ENCODE data around the gene HSD17B12. TPM values are rescaled to one million over a fixed set of nuclear protein-coding genes. Genes with fewer than 3 reads are reported as not detected.

Gene HSD17B12
- total RNA-seq, 4 donors from 2014 or later = 38.8 to 52.7 (median 41.8) TPM

GRCh38 chr11:43734256-43734655 lies 53.7 kb downstream of the HSD17B12 start:
- intact Hi-C loops (cut with DNase I) = no loop called here
- Histone ChIP-seq H3K4me1 (peaks cover 23 to 34% (median 31%) of the 10 kb centered on the region in 4 donors), H3K27ac (replicated peaks in 1 of 4) (no peak overlapping the region), H3K9me3 (no peaks in the 10 kb centered on the region), H3K27me3 (no peaks in the 10 kb centered on the region), H3K4me3 (no peak overlapping the region), H3K36me3 (peaks cover 0 to 10% (median 7%) of the 10 kb centered on the region in 4 donors)
- 96% methylated on average over 12 of the region's 12 CpGs for WGBS
- DNase-seq (ENCODE audit: extremely low spot score) = no peak
- no peak for TF ChIP-seq CTCF (IDR thresholded peaks at IDR 0.05)
- TF ChIP-seq POLR2A (IDR thresholded peaks at IDR 0.05; ENCODE audit: low read depth) = no peak
- no peak for TF ChIP-seq EP300 (IDR thresholded peaks at IDR 0.05)

GRCh38 chr11:43735115-43735514 lies 54.6 kb downstream of the HSD17B12 start:
- intact Hi-C loops (cut with DNase I) = no loop called here
- no peak for TF ChIP-seq POLR2AphosphoS5 (IDR thresholded peaks at IDR 0.05)
- TF ChIP-seq CTCF (IDR thresholded peaks at IDR 0.05) = no peak
- TF ChIP-seq EP300 (IDR thresholded peaks at IDR 0.05) = no peak
- TF ChIP-seq POLR2A (IDR thresholded peaks at IDR 0.05; ENCODE audit: low read depth) = no peak
- no peak for DNase-seq (ENCODE audit: extremely low spot score)
- Histone ChIP-seq H3K36me3 (peaks cover 0 to 10% (median 7%) of the 10 kb centered on the region in 4 donors), H3K27me3 (no peaks in the 10 kb centered on the region), H3K4me3 (no peak overlapping the region), H3K27ac (replicated peaks in 1 of 4) (no peak overlapping the region), H3K4me1 (peaks cover 25 to 34% (median 31%) of the 10 kb centered on the region in 4 donors), H3K9me3 (no peaks in the 10 kb centered on the region)
- 97% methylated on average over 1 of the region's 1 CpG for WGBS

- TF ChIP-seq EP300 (IDR thresholded peaks at IDR 0.05) (no peak), CTCF (IDR thresholded peaks at IDR 0.05) (no peak), POLR2AphosphoS5 (IDR thresholded peaks at IDR 0.05) (no peak), POLR2A (IDR thresholded peaks at IDR 0.05; ENCODE audit: low read depth) (no peak)
- intact Hi-C loops (cut with DNase I) = no loop called here
Observed at GRCh38 chr11:43735961-43736360, 55.4 kb downstream of the HSD17B12 start.

GRCh38 chr11:43736502-43737200 lies 56.1 kb downstream of the HSD17B12 start:
- Histone ChIP-seq H3K36me3 (peaks cover 0 to 10% (median 7%) of the 10 kb centered on the region in 4 donors), H3K27ac (replicated peaks in 1 of 4) (peak overlapping the region in 2 of 4 donors; percentile 20 to 30), H3K4me3 (no peak overlapping the region), H3K9me3 (no peaks in the 10 kb centered on the region), H3K4me1 (peaks cover 25 to 34% (median 31%) of the 10 kb centered on the region in 4 donors), H3K27me3 (no peaks in the 10 kb centered on the region)
- intact Hi-C loops (cut with DNase I) = no loop called here
- TF ChIP-seq POLR2AphosphoS5 (IDR thresholded peaks at IDR 0.05) (no peak), EP300 (IDR thresholded peaks at IDR 0.05) (no peak), CTCF (IDR thresholded peaks at IDR 0.05) (no peak), POLR2A (IDR thresholded peaks at IDR 0.05; ENCODE audit: low read depth) (no peak)
- DNase-seq (ENCODE audit: extremely low spot score) = no peak
- WGBS = 30% methylated on average over 5 of the region's 5 CpGs

More at GRCh38 chr11:43735961-43736360, 55.4 kb downstream of the HSD17B12 start:
- no peak overlapping the region for H3K4me3 ChIP-seq
- peaks cover 0 to 10% (median 7%) of the 10 kb centered on the region in 4 donors for H3K36me3 ChIP-seq
- H3K4me1 ChIP-seq = peaks cover 25 to 34% (median 31%) of the 10 kb centered on the region in 4 donors
- H3K9me3 ChIP-seq = no peaks in the 10 kb centered on the region
- H3K27me3 ChIP-seq = no peaks in the 10 kb centered on the region
- no peak overlapping the region for H3K27ac ChIP-seq (replicated peaks in 1 of 4)
- 51% methylated on average over 4 of the region's 4 CpGs for WGBS
- DNase-seq (ENCODE audit: extremely low spot score) = no peak
